HEK293 (cell line): ENCODE data around the gene ETV7.

Source experiments
- CTCF ChIA-PET: fragments of 350-600 bp; formaldehyde crosslinking; extraction: SDS; loops from one replicate; lab custom pipeline; 2021; ENCODE audit warnings: antibody characterized with exemption; lab: Yijun Ruan, JAX
- POLR2A ChIA-PET: fragments of 300-600 bp; formaldehyde crosslinking; extraction: SDS; loops from one replicate; lab custom pipeline; 2020; ENCODE audit warnings: antibody characterized with exemption, inconsistent platforms; lab: Yijun Ruan, JAX
- H3K27ac ChIP-seq: fragments of 200-500 bp; sonication (Bioruptor generic); 2 replicates; pipeline ENCODE4 v1.5.1; 2014; ENCODE audit warnings: low read depth, low read length, control low read depth, inconsistent platforms; ENCODE audit errors: extremely low read depth
- H3K36me3 ChIP-seq, 2 experiments: fragments of 200-500 bp in 1 of 2; sonication (Bioruptor generic) in 1 of 2; 1 replicate in 1 of 2; 2 replicates in 1 of 2; pipeline ENCODE4 v1.5.1; 2014 to 2017; ENCODE audit warnings: inconsistent platforms in 2 of 2, low read length in 2 of 2; ENCODE audit not compliant: control insufficient read depth in 2 of 2, insufficient read depth in 1 of 2
- H3K4me1 ChIP-seq: fragments of 200-500 bp; sonication (Bioruptor generic); 2 replicates; pipeline ENCODE4 v1.5.1; 2014; ENCODE audit warnings: mild to moderate bottlenecking, low read length, inconsistent platforms; ENCODE audit not compliant: control insufficient read depth, insufficient read depth
- H3K4me3 ChIP-seq: 2 replicates; pipeline ENCODE4 v1.5.1; 2011; ENCODE audit warnings: low read depth, mild to moderate bottlenecking, control low read depth, low read length, moderate library complexity
- H3K9me3 ChIP-seq: fragments of 200-500 bp; sonication (Bioruptor generic); 2 replicates; pipeline ENCODE4 v1.5.1; 2014; ENCODE audit warnings: low read depth, low read length, inconsistent platforms; ENCODE audit not compliant: control insufficient read depth, insufficient read depth
- PRDM1 ChIP-seq: fragments of 450-650 bp; formaldehyde crosslinking; IDR thresholded peaks from 2 replicates; pipeline ENCODE4; 2016; ENCODE audit warnings: missing biosample characterization, missing genetic modification characterization
- ZBTB20 ChIP-seq: fragments of 450-650 bp; formaldehyde crosslinking; IDR thresholded peaks from 2 replicates; pipeline ENCODE4 v1.5.1; 2016; ENCODE audit warnings: missing biosample characterization, missing genetic modification characterization
- ZNF112 ChIP-seq: fragments of 450-650 bp; formaldehyde crosslinking; IDR thresholded peaks from 2 replicates; pipeline ENCODE4 v1.5.0; 2017; ENCODE audit warnings: missing biosample characterization, missing genetic modification characterization
- ZNF133 ChIP-seq: fragments of 450-650 bp; formaldehyde crosslinking; IDR thresholded peaks from 2 replicates; pipeline ENCODE4 v1.5.1; 2016; ENCODE audit warnings: missing biosample characterization, missing genetic modification characterization
- ZNF239 ChIP-seq: fragments of 450-650 bp; formaldehyde crosslinking; IDR thresholded peaks from 2 replicates; pipeline ENCODE4 v1.5.1; 2016; ENCODE audit warnings: missing biosample characterization, missing genetic modification characterization
- ZNF24 ChIP-seq: fragments of 450-650 bp; formaldehyde crosslinking; IDR thresholded peaks from 2 replicates; pipeline ENCODE4 v1.5.1; 2016; ENCODE audit warnings: missing biosample characterization, missing genetic modification characterization
- ZNF354C ChIP-seq: fragments of 450-650 bp; formaldehyde crosslinking; IDR thresholded peaks from 2 replicates; pipeline ENCODE4 v1.5.1; 2016; ENCODE audit warnings: missing biosample characterization, missing genetic modification characterization, low read depth, borderline replicate concordance
- ZNF510 ChIP-seq: fragments of 450-650 bp; formaldehyde crosslinking; IDR thresholded peaks from 2 replicates; pipeline ENCODE4 v1.5.1; 2018; ENCODE audit warnings: mild to moderate bottlenecking, missing genetic modification characterization, missing biosample characterization; ENCODE audit not compliant: insufficient replicate concordance
- ZNF677 ChIP-seq: fragments of 450-650 bp; IDR thresholded peaks from 2 replicates; pipeline ENCODE4 v1.5.0; 2018; ENCODE audit warnings: missing biosample characterization, mild to moderate bottlenecking, missing genetic modification characterization, moderate library complexity
- ZSCAN16 ChIP-seq: fragments of 450-650 bp; formaldehyde crosslinking; IDR thresholded peaks from 2 replicates; pipeline ENCODE4 v1.5.1; 2016; ENCODE audit warnings: missing biosample characterization, missing genetic modification characterization
- TF ChIP-seq, protein P1 (sequence below): fragments of 450-650 bp; formaldehyde crosslinking; IDR thresholded peaks from 2 replicates; pipeline ENCODE4 v1.5.1; 2016; ENCODE audit warnings: missing biosample characterization, missing genetic modification characterization, borderline replicate concordance
- TF ChIP-seq, protein P2 (sequence below): IDR thresholded peaks from 2 replicates; pipeline ENCODE4 v1.6.1; 2011; ENCODE audit warnings: mild to moderate bottlenecking, low read depth, low read length, borderline replicate concordance
- TF ChIP-seq, protein P3 (sequence below): fragments of 450-650 bp; formaldehyde crosslinking; IDR thresholded peaks from 2 replicates; pipeline ENCODE4 v1.5.1; 2016; ENCODE audit warnings: missing biosample characterization, missing genetic modification characterization
- TF ChIP-seq, protein P4 (sequence below): fragments of 450-650 bp; IDR thresholded peaks from 2 replicates; pipeline ENCODE4 v1.5.1; 2018; ENCODE audit warnings: missing biosample characterization, mild to moderate bottlenecking, missing genetic modification characterization
- TF ChIP-seq, protein P5 (sequence below): fragments of 450-650 bp; formaldehyde crosslinking; IDR thresholded peaks from 2 replicates; pipeline ENCODE4 v1.5.1; 2016; ENCODE audit warnings: missing biosample characterization, missing genetic modification characterization
- TF ChIP-seq, protein P6 (sequence below): fragments of 450-650 bp; formaldehyde crosslinking; IDR thresholded peaks from 2 replicates; pipeline ENCODE4 v1.5.1; 2016; ENCODE audit warnings: missing biosample characterization, missing genetic modification characterization

ETV7 gene

DNA sequence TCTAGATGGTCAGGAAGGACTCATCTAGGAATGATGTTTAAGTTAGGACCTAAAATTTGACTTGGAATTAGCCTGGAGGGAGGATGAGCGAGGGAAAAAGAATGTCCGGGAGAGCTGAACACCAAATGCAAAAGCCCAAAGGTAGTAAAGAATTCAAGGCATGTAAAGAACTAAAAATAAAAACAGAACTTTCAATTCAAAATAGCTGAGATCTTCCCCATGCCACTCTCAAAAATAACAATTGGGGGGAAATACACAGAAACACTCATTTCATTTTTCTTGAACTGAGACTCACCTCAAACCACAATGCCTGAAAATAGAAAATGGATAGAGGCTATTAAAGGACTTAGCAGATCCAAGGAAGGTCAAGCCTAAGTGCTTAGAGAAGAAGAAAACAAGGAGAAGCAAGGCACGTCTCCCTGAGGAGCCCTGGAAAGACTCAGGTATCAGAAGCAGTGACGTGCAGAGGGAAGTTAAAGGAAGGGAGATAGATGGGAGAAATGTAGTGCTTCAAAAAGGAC lies 44.7 kb upstream of the ETV7 start:
- ChIA-PET CTCF (interaction anchor here (0.9 to 2.8 kb wide), 5 partner anchors 9 to 350 kb away, joined by 3 to 8 read pairs (median 4); no protein-coding TSS in a partner anchor), POLR2A (no interaction called here)
- Histone ChIP-seq H3K27ac (no peak overlapping the region), H3K36me3 (no peaks in the 10 kb centered on the region), H3K4me1 (no peaks in the 10 kb centered on the region), H3K9me3 (no peaks in the 10 kb centered on the region), H3K4me3 (no peak overlapping the region)
- TF ChIP-seq ZNF510 (tag by site-specific recombination) = no peak
- TF ChIP-seq ZNF24 (tag by site-specific recombination) = no peak
- TF ChIP-seq ZNF239 = no peak
- TF ChIP-seq ZNF112 (tag by site-specific recombination) = no peak
- TF ChIP-seq PRDM1 (tag by site-specific recombination) = no peak

DNA sequence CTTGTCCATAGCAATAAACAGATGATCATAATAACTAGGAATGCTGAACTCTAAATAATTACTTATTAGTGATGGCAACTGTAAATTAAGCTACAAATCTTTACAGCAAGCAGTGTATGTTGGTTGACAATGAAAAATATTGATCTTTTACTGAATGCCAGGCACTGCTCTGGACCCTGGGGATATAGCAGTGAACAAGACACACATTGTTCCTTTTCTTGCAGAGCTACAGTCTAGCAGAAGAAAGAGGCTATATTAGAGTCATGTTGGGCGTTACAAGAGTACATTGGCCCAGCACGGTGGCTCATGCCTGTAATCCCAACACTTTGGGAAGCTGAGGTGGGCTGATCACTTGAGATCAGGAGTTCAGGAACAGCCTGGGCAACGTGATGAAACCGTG lies 43.7 kb upstream of the ETV7 start:
- CTCF ChIA-PET = interaction anchor here (0.6 to 2.8 kb wide), 3 partner anchors 8 to 184 kb away, joined by 3 to 8 read pairs (median 4); no protein-coding TSS in a partner anchor

DNA sequence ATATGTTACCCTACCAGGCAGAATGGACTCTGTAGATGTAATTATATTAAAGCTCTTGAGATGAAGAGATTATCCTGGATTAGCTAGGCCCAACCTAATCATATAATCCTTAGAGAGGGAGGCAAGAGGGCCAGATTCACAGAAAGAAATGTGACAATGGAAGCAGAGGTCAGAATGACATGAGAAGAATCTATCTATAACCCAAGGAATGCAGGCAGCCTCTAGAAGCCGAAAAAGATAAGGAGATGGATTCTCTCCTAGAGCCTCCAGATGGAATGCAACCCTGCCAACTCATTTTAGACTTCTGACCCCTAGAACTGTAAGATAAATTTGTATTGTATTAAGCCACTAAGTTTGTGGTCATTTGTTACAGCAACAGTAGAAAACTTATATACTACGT lies 42.9 kb upstream of the ETV7 start:
- POLR2A ChIA-PET = interaction anchor here (1.3 kb wide), 1 partner anchor 13 kb away, joined by 4 read pairs; no protein-coding TSS in a partner anchor
- TF ChIP-seq ZNF133 (tag by site-specific recombination) (no peak), ZSCAN16 (tag by site-specific recombination) (no peak), ZNF677 (tag by site-specific recombination) (no peak), ZNF354C (tag by site-specific recombination) (no peak)
- TF ChIP-seq, protein P1, sequence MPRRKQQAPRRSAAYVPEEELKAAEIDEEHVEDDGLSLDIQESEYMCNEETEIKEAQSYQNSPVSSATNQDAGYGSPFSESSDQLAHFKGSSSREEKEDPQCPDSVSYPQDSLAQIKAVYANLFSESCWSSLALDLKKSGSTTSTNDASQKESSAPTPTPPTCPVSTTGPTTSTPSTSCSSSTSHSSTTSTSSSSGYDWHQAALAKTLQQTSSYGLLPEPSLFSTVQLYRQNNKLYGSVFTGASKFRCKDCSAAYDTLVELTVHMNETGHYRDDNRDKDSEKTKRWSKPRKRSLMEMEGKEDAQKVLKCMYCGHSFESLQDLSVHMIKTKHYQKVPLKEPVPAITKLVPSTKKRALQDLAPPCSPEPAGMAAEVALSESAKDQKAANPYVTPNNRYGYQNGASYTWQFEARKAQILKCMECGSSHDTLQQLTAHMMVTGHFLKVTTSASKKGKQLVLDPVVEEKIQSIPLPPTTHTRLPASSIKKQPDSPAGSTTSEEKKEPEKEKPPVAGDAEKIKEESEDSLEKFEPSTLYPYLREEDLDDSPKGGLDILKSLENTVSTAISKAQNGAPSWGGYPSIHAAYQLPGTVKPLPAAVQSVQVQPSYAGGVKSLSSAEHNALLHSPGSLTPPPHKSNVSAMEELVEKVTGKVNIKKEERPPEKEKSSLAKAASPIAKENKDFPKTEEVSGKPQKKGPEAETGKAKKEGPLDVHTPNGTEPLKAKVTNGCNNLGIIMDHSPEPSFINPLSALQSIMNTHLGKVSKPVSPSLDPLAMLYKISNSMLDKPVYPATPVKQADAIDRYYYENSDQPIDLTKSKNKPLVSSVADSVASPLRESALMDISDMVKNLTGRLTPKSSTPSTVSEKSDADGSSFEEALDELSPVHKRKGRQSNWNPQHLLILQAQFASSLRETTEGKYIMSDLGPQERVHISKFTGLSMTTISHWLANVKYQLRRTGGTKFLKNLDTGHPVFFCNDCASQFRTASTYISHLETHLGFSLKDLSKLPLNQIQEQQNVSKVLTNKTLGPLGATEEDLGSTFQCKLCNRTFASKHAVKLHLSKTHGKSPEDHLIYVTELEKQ (tag by site-specific recombination) = no peak
- TF ChIP-seq, protein P2, sequence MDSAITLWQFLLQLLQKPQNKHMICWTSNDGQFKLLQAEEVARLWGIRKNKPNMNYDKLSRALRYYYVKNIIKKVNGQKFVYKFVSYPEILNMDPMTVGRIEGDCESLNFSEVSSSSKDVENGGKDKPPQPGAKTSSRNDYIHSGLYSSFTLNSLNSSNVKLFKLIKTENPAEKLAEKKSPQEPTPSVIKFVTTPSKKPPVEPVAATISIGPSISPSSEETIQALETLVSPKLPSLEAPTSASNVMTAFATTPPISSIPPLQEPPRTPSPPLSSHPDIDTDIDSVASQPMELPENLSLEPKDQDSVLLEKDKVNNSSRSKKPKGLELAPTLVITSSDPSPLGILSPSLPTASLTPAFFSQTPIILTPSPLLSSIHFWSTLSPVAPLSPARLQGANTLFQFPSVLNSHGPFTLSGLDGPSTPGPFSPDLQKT = no peak
- TF ChIP-seq, protein P3, sequence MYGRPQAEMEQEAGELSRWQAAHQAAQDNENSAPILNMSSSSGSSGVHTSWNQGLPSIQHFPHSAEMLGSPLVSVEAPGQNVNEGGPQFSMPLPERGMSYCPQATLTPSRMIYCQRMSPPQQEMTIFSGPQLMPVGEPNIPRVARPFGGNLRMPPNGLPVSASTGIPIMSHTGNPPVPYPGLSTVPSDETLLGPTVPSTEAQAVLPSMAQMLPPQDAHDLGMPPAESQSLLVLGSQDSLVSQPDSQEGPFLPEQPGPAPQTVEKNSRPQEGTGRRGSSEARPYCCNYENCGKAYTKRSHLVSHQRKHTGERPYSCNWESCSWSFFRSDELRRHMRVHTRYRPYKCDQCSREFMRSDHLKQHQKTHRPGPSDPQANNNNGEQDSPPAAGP (tag by site-specific recombination) = no peak
- TF ChIP-seq, protein P4, sequence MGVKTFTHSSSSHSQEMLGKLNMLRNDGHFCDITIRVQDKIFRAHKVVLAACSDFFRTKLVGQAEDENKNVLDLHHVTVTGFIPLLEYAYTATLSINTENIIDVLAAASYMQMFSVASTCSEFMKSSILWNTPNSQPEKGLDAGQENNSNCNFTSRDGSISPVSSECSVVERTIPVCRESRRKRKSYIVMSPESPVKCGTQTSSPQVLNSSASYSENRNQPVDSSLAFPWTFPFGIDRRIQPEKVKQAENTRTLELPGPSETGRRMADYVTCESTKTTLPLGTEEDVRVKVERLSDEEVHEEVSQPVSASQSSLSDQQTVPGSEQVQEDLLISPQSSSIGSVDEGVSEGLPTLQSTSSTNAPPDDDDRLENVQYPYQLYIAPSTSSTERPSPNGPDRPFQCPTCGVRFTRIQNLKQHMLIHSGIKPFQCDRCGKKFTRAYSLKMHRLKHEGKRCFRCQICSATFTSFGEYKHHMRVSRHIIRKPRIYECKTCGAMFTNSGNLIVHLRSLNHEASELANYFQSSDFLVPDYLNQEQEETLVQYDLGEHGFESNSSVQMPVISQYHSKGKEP = no peak
- TF ChIP-seq, protein P5, sequence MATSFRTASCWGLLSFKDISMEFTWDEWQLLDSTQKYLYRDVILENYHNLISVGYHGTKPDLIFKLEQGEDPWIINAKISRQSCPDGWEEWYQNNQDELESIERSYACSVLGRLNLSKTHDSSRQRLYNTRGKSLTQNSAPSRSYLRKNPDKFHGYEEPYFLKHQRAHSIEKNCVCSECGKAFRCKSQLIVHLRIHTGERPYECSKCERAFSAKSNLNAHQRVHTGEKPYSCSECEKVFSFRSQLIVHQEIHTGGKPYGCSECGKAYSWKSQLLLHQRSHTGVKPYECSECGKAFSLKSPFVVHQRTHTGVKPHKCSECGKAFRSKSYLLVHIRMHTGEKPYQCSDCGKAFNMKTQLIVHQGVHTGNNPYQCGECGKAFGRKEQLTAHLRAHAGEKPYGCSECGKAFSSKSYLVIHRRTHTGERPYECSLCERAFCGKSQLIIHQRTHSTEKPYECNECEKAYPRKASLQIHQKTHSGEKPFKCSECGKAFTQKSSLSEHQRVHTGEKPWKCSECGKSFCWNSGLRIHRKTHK (tag by site-specific recombination) = no peak
- TF ChIP-seq, protein P6, sequence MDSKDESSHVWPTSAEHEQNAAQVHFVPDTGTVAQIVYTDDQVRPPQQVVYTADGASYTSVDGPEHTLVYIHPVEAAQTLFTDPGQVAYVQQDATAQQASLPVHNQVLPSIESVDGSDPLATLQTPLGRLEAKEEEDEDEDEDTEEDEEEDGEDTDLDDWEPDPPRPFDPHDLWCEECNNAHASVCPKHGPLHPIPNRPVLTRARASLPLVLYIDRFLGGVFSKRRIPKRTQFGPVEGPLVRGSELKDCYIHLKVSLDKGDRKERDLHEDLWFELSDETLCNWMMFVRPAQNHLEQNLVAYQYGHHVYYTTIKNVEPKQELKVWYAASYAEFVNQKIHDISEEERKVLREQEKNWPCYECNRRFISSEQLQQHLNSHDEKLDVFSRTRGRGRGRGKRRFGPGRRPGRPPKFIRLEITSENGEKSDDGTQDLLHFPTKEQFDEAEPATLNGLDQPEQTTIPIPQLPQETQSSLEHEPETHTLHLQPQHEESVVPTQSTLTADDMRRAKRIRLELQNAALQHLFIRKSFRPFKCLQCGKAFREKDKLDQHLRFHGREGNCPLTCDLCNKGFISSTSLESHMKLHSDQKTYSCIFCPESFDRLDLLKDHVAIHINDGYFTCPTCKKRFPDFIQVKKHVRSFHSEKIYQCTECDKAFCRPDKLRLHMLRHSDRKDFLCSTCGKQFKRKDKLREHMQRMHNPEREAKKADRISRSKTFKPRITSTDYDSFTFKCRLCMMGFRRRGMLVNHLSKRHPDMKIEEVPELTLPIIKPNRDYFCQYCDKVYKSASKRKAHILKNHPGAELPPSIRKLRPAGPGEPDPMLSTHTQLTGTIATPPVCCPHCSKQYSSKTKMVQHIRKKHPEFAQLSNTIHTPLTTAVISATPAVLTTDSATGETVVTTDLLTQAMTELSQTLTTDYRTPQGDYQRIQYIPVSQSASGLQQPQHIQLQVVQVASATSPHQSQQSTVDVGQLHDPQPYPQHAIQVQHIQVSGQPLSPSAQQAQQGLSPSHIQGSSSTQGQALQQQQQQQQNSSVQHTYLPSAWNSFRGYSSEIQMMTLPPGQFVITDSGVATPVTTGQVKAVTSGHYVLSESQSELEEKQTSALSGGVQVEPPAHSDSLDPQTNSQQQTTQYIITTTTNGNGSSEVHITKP = no peak

More for the DNA sequence above, 43.7 kb upstream of the ETV7 start:
- no peaks in the 10 kb centered on the region for H3K4me1 ChIP-seq
- no peaks in the 10 kb centered on the region for H3K36me3 ChIP-seq
- H3K9me3 ChIP-seq = no peaks in the 10 kb centered on the region
- H3K27ac ChIP-seq = no peak overlapping the region
- no peak overlapping the region for H3K4me3 ChIP-seq
- no peak for TF ChIP-seq ZBTB20 (tag by site-specific recombination)
- POLR2A ChIA-PET = interaction anchor here (0.7 to 1.3 kb wide), 2 partner anchors 12 to 31 kb away, joined by 4 read pairs; no protein-coding TSS in a partner anchor

More for the DNA sequence above, 42.9 kb upstream of the ETV7 start:
- Histone ChIP-seq H3K4me1 (no peaks in the 10 kb centered on the region), H3K4me3 (no peak overlapping the region), H3K27ac (no peak overlapping the region), H3K36me3 (no peaks in the 10 kb centered on the region), H3K9me3 (no peaks in the 10 kb centered on the region)
- CTCF ChIA-PET = interaction anchor here (0.6 to 0.7 kb wide), 4 partner anchors 62 to 334 kb away, joined by 3 to 4 read pairs (median 4); no protein-coding TSS in a partner anchor
